GM12878 (cell line): ENCODE measurements around the gene GABRB1. TPM values are rescaled to one million over a fixed set of nuclear protein-coding genes. Genes with fewer than 3 reads are reported as not detected.

Experiments
- ATAC-seq: fragments of 200-7000 bp; cut with Tn5 transposase; 3 replicates; pipeline ENCODE4 v1.9.1; 2020; ENCODE audit warnings: mild to moderate bottlenecking, moderate library complexity
- BruUV-seq: library from RNA; stranded (reverse); fragments of 400-500 nt; replicated peaks from 2 replicates; lab custom pipeline; 2021; lab: Mats Ljungman, UMichigan
- CTCF ChIA-PET: fragments of 300-600 bp; sonication (Branson Sonifier 250); formaldehyde crosslinking; extraction: SDS; loops from one replicate; lab custom pipeline; 2021; ENCODE audit warnings: inconsistent platforms; lab: Yijun Ruan, JAX
- POLR2A ChIA-PET: fragments of 350-600 bp; formaldehyde crosslinking; extraction: SDS; loops from one replicate; lab custom pipeline; 2021; ENCODE audit warnings: inconsistent platforms; lab: Charles Lee
- RAD21 ChIA-PET: fragments of 300-600 bp; sonication (Branson Sonifier 250); formaldehyde crosslinking; loops from one replicate; lab custom pipeline; 2023; ENCODE audit warnings: antibody characterized with exemption; ENCODE audit not compliant: unreplicated experiment; lab: Charles Lee
- SMC1A ChIA-PET: fragments of 300-600 bp; sonication (Branson Sonifier 250); formaldehyde crosslinking; loops from one replicate; lab custom pipeline; 2023; ENCODE audit not compliant: unreplicated experiment, uncharacterized antibody; lab: Charles Lee
- DNase-seq: peaks from one replicate; pipeline ENCODE4 v3.0.0-alpha.2; 2011; ENCODE audit warnings: low read depth, low spot score
- FAIRE-seq: peaks from 3 replicates; lab custom pipeline; 2011; peaks lifted over from hg19 to GRCh38; lab: Jason Lieb, UNC
- H2AFZ ChIP-seq: 2 replicates; pipeline ENCODE4 v1.6.0; 2011; ENCODE audit warnings: low read depth, low read length, control low read depth; ENCODE audit not compliant: control insufficient read depth
- H3K27ac ChIP-seq: 2 replicates; pipeline ENCODE4 v1.5.1; 2011; ENCODE audit warnings: control low read depth; ENCODE audit not compliant: control insufficient read depth, insufficient read depth
- H3K27me3 ChIP-seq, 2 experiments: replicated peaks in 1 of 2; 2 replicates each; pipeline versions ENCODE4 v1.6.0 to v1.6.1; 2011; ENCODE audit warnings: low read length in 1 of 2; ENCODE audit not compliant: control insufficient read depth in 2 of 2, insufficient read depth in 2 of 2
- H3K36me3 ChIP-seq, 2 experiments: 2 replicates each; pipeline ENCODE4 v1.5.1; 2011; ENCODE audit warnings: low read length in 1 of 2; ENCODE audit not compliant: control insufficient read depth in 2 of 2, insufficient read depth in 2 of 2
- H3K4me1 ChIP-seq: 2 replicates; pipeline ENCODE4 v1.6.1; 2011; ENCODE audit warnings: mild to moderate bottlenecking, low read length, moderate library complexity, mixed read lengths; ENCODE audit not compliant: control insufficient read depth, insufficient read depth
- H3K4me2 ChIP-seq: 2 replicates; pipeline ENCODE4 v1.6.0; 2011; ENCODE audit warnings: control low read depth; ENCODE audit not compliant: control insufficient read depth, insufficient read depth
- H3K4me3 ChIP-seq: fragments of 200-600 bp; sonication (generic); 2 replicates; pipeline ENCODE4 v1.5.1; 2016
- H3K79me2 ChIP-seq: 2 replicates; pipeline ENCODE4 v1.6.0; 2011; ENCODE audit warnings: low read length; ENCODE audit not compliant: control insufficient read depth, insufficient read depth
- H3K9ac ChIP-seq: 2 replicates; pipeline ENCODE4 v1.8.0; 2011; ENCODE audit warnings: low read length, control low read depth, mixed read lengths; ENCODE audit not compliant: control insufficient read depth, insufficient read depth
- H3K9me3 ChIP-seq: replicated peaks from 3 replicates; pipeline ENCODE4 v1.5.1; 2011; ENCODE audit warnings: mild to moderate bottlenecking, low read length; ENCODE audit not compliant: control insufficient read depth, insufficient read depth
- H4K20me1 ChIP-seq: 2 replicates; pipeline ENCODE4 v1.6.0; 2011; ENCODE audit not compliant: control insufficient read depth, insufficient read depth
- BHLHE40 ChIP-seq, 2 experiments: fragments of 450-650 bp in 1 of 2; IDR thresholded peaks; 2 replicates each; pipeline ENCODE4 v1.6.1; 2011 to 2017; ENCODE audit warnings: low read depth in 2 of 2, borderline replicate concordance in 1 of 2, improper control_type of control experiment in 1 of 2, low read length in 1 of 2, mild to moderate bottlenecking in 1 of 2
- CBFB ChIP-seq: IDR thresholded peaks from 2 replicates; pipeline ENCODE4 v1.6.1; 2016; ENCODE audit warnings: antibody characterized with exemption, low read depth
- CBX5 ChIP-seq: sonication (generic); IDR thresholded peaks from 2 replicates; pipeline ENCODE4 v1.6.1; 2016; ENCODE audit warnings: low read depth, moderate library complexity, mild to moderate bottlenecking, inconsistent platforms
- EED ChIP-seq: sonication (generic); IDR thresholded peaks from 2 replicates; pipeline ENCODE4 v1.6.1; 2016; ENCODE audit warnings: antibody characterized with exemption, low read depth
- EP300 ChIP-seq, 2 experiments: fragments of 150-350 bp in 1 of 2; IDR thresholded peaks; 2 replicates each; pipeline ENCODE4 v1.6.1; 2011 to 2012; ENCODE audit warnings: low read depth in 2 of 2, low read length in 2 of 2, borderline replicate concordance in 1 of 2, improper control_type of control experiment in 1 of 2, inconsistent platforms in 1 of 2; ENCODE audit not compliant: control insufficient read depth in 1 of 2
- GABPA ChIP-seq: IDR thresholded peaks from 2 replicates; pipeline ENCODE4 v1.6.1; 2014; ENCODE audit warnings: antibody characterized with exemption, low read depth, mild to moderate bottlenecking, inconsistent platforms
- JUND ChIP-seq: IDR thresholded peaks from 2 replicates; pipeline ENCODE4 v1.6.1; 2012; ENCODE audit warnings: low read depth, mild to moderate bottlenecking, low read length, improper control_type of control experiment, moderate library complexity
- RAD21 ChIP-seq: IDR thresholded peaks from 2 replicates; pipeline ENCODE4 v1.6.1; 2011; ENCODE audit warnings: mild to moderate bottlenecking, low read depth, low read length, moderate library complexity; ENCODE audit not compliant: insufficient read depth
- TARDBP ChIP-seq: IDR thresholded peaks from 2 replicates; pipeline ENCODE4 v1.6.1; 2016; ENCODE audit warnings: borderline replicate concordance
- TCF3 ChIP-seq: IDR thresholded peaks from 2 replicates; pipeline ENCODE4 v1.6.1; 2012; ENCODE audit warnings: low read depth, mild to moderate bottlenecking, low read length, borderline replicate concordance; ENCODE audit not compliant: insufficient read depth
- WGBS: methylation state at CpG from one replicate; pipeline ENCODE4 v1.1.6; 2016; ENCODE audit warnings: low lambda C conversion rate; ENCODE audit not compliant: insufficient replicate concordance, insufficient coverage; ENCODE audit errors: missing lambda C conversion rate; 5-methylcytosine and 5-hydroxymethylcytosine counted together
- in situ Hi-C: fragments of 300-500 bp; cut with MboI; formaldehyde crosslinking; loops from 9 replicates; pipeline ENCODE4 v1.14.3; 2018; ENCODE audit warnings: mixed read lengths
- intact Hi-C: fragments of 100-400 bp; cut with micrococcal nuclease; formaldehyde crosslinking; loops from one replicate; pipeline ENCODE4 v1.14.2; 2022; ENCODE audit not compliant: unreplicated experiment
- polyA plus RNA-seq, 11 experiments: library from polyadenylated mRNA; depleted of rRNA in 4 of 11; unstranded in 6 of 11; stranded (reverse) in 5 of 11; fragments of >200 nt; fragmentation: Nextera tagmentation in 4 of 11; fragmentation: Illumina TruSeq in 1 of 11; extraction: Ambion mirVana in 4 of 11; extraction: Trizol in 1 of 11; gene quantifications; 1 replicate in 1 of 11; 2 replicates in 10 of 11; pipeline versions ENCODE4 v1.2.1 to v1.2.3, GENCODE V29; 2011 to 2016; ENCODE audit warnings: inconsistent platforms in 2 of 11, missing spikeins in 2 of 11, low read depth in 1 of 11
- total RNA-seq, 4 experiments: library from RNA; depleted of rRNA in 3 of 4; stranded (reverse); fragments of >200 nt in 3 of 4; fragmentation: Illumina TruSeq in 1 of 4; extraction: Trizol in 1 of 4; gene quantifications; 2 replicates each; pipeline versions ENCODE4 v1.2.1 to v1.2.3, GENCODE V29; 2013 to 2021
- TF ChIP-seq, protein P1 (sequence below): IDR thresholded peaks from 2 replicates; pipeline ENCODE4 v1.6.1; 2012; ENCODE audit warnings: mild to moderate bottlenecking, low read depth, low read length
- TF ChIP-seq, protein P2 (sequence below): fragments of 450-650 bp; IDR thresholded peaks from 2 replicates; pipeline ENCODE4 v1.6.1; 2017; ENCODE audit warnings: borderline replicate concordance
- TF ChIP-seq, protein P3 (sequence below): fragments of 450-650 bp; conservative IDR thresholded peaks from 2 replicates; pipeline ENCODE4 v1.6.1; 2017; ENCODE audit warnings: mild to moderate bottlenecking, moderate library complexity
- TF ChIP-seq, protein P4 (sequence below): fragments of 450-650 bp; IDR thresholded peaks from 2 replicates; pipeline ENCODE4 v1.6.1; 2017; ENCODE audit warnings: low read depth, mild to moderate bottlenecking, moderate library complexity

Gene GABRB1
- total and polyA plus RNA-seq, 10 of the 15 experiments (the other 5 are each of a cell fraction or from before 2014, with no cell fraction given): 0.13 to 0.92 TPM; not detected in 8

DNA sequence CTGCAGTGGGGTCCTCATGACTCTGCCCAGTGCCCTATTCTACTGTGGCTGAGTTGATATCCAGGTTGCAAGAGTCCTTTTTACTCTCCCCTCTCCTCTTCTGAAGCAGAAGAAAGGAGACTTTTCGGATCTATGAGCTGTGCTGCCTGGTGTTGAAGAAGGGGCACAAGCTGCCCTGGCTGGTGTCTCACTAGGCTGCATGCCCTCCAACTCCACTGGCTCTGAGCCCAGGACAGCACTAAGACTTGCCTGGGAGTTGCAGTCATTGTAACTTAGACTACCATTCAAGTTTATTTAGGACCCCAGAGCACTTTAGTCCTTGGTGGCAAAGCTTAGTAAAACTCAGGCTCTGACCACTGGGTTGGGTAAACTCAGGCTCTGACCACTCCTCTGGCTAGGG is 89.4 kb downstream of the GABRB1 start:
- ChIA-PET RAD21 (interaction anchor here (1.2 to 3.5 kb wide), 10 partner anchors 11 to 263 kb away, joined by 3 to 54 read pairs (median 5); no protein-coding TSS in a partner anchor), CTCF (interaction anchor here (0.8 to 4.1 kb wide), 12 partner anchors 11 to 276 kb away, joined by 3 to 101 read pairs (median 6); no protein-coding TSS in a partner anchor)
- peak; percentile 23 for ATAC-seq
- TF ChIP-seq RAD21: no peak
- TF ChIP-seq GABPA: no peak
- no peak for TF ChIP-seq CBFB
- no peak for TF ChIP-seq EED
- TF ChIP-seq EP300 (IDR thresholded peaks at IDR 0.05; ENCODE audit: borderline replicate concordance in 1 of 2, control insufficient read depth in 1 of 2, low read depth in 2 of 2, low read length in 2 of 2): no peak
- no peak for TF ChIP-seq TARDBP
- TF ChIP-seq, protein P1, sequence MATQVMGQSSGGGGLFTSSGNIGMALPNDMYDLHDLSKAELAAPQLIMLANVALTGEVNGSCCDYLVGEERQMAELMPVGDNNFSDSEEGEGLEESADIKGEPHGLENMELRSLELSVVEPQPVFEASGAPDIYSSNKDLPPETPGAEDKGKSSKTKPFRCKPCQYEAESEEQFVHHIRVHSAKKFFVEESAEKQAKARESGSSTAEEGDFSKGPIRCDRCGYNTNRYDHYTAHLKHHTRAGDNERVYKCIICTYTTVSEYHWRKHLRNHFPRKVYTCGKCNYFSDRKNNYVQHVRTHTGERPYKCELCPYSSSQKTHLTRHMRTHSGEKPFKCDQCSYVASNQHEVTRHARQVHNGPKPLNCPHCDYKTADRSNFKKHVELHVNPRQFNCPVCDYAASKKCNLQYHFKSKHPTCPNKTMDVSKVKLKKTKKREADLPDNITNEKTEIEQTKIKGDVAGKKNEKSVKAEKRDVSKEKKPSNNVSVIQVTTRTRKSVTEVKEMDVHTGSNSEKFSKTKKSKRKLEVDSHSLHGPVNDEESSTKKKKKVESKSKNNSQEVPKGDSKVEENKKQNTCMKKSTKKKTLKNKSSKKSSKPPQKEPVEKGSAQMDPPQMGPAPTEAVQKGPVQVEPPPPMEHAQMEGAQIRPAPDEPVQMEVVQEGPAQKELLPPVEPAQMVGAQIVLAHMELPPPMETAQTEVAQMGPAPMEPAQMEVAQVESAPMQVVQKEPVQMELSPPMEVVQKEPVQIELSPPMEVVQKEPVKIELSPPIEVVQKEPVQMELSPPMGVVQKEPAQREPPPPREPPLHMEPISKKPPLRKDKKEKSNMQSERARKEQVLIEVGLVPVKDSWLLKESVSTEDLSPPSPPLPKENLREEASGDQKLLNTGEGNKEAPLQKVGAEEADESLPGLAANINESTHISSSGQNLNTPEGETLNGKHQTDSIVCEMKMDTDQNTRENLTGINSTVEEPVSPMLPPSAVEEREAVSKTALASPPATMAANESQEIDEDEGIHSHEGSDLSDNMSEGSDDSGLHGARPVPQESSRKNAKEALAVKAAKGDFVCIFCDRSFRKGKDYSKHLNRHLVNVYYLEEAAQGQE: no peak
- TF ChIP-seq TCF3: no peak
- TF ChIP-seq CBX5: no peak
- TF ChIP-seq, protein P2, sequence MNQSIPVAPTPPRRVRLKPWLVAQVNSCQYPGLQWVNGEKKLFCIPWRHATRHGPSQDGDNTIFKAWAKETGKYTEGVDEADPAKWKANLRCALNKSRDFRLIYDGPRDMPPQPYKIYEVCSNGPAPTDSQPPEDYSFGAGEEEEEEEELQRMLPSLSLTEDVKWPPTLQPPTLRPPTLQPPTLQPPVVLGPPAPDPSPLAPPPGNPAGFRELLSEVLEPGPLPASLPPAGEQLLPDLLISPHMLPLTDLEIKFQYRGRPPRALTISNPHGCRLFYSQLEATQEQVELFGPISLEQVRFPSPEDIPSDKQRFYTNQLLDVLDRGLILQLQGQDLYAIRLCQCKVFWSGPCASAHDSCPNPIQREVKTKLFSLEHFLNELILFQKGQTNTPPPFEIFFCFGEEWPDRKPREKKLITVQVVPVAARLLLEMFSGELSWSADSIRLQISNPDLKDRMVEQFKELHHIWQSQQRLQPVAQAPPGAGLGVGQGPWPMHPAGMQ: no peak
- TF ChIP-seq BHLHE40 (IDR thresholded peaks at IDR 0.05; ENCODE audit: borderline replicate concordance in 1 of 2, low read depth in 2 of 2, low read length in 1 of 2): no peak
- TF ChIP-seq JUND: no peak
- TF ChIP-seq, protein P3, sequence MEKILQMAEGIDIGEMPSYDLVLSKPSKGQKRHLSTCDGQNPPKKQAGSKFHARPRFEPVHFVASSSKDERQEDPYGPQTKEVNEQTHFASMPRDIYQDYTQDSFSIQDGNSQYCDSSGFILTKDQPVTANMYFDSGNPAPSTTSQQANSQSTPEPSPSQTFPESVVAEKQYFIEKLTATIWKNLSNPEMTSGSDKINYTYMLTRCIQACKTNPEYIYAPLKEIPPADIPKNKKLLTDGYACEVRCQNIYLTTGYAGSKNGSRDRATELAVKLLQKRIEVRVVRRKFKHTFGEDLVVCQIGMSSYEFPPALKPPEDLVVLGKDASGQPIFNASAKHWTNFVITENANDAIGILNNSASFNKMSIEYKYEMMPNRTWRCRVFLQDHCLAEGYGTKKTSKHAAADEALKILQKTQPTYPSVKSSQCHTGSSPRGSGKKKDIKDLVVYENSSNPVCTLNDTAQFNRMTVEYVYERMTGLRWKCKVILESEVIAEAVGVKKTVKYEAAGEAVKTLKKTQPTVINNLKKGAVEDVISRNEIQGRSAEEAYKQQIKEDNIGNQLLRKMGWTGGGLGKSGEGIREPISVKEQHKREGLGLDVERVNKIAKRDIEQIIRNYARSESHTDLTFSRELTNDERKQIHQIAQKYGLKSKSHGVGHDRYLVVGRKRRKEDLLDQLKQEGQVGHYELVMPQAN: no peak
- TF ChIP-seq, protein P4, sequence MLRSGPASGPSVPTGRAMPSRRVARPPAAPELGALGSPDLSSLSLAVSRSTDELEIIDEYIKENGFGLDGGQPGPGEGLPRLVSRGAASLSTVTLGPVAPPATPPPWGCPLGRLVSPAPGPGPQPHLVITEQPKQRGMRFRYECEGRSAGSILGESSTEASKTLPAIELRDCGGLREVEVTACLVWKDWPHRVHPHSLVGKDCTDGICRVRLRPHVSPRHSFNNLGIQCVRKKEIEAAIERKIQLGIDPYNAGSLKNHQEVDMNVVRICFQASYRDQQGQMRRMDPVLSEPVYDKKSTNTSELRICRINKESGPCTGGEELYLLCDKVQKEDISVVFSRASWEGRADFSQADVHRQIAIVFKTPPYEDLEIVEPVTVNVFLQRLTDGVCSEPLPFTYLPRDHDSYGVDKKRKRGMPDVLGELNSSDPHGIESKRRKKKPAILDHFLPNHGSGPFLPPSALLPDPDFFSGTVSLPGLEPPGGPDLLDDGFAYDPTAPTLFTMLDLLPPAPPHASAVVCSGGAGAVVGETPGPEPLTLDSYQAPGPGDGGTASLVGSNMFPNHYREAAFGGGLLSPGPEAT: no peak

More for the DNA sequence above, 89.4 kb downstream of the GABRB1 start:
- Histone ChIP-seq H3K79me2 (no peaks in the 10 kb centered on the region), H3K36me3 (no peaks in the 10 kb centered on the region), H4K20me1 (no peaks in the 10 kb centered on the region), H2AFZ (no peak overlapping the region), H3K9ac (no peak overlapping the region), H3K27me3 (no peaks in the 10 kb centered on the region), H3K27ac (no peak overlapping the region), H3K4me2 (no peak overlapping the region), H3K4me3 (no peak overlapping the region), H3K4me1 (no peaks in the 10 kb centered on the region), H3K9me3 (no peaks in the 10 kb centered on the region)
- DNase-seq: no peak
- no peak for FAIRE-seq
- intact Hi-C loops (no loop called here), in situ Hi-C loops (no loop called here)
- no TSS peak for BruUV-seq
- 0% methylated on average over 1 of the region's 1 CpG for WGBS
- ChIA-PET SMC1A (interaction anchor here (0.8 to 3.8 kb wide), 10 partner anchors 12 to 363 kb away, joined by 3 to 62 read pairs (median 4); partner anchors contain the start of gene ATP10D), POLR2A (interaction anchor here (1.1 kb wide), 1 partner anchor 10 kb away, joined by 4 read pairs; no protein-coding TSS in a partner anchor)
